NB4 (cell line): ENCODE data around the gene ANKRD33B.

Source experiments
- POLR2A ChIP-seq: IDR thresholded peaks from 2 replicates; pipeline ENCODE4 v1.6.1; 2011; ENCODE audit warnings: mild to moderate bottlenecking; ENCODE audit not compliant: insufficient read length; ENCODE audit errors: extremely low read depth
- TF ChIP-seq, protein P1 (sequence below): IDR thresholded peaks from one replicate; pipeline ENCODE4 v1.5.1; 2012; ENCODE audit warnings: low read depth, low read length

DNA sequence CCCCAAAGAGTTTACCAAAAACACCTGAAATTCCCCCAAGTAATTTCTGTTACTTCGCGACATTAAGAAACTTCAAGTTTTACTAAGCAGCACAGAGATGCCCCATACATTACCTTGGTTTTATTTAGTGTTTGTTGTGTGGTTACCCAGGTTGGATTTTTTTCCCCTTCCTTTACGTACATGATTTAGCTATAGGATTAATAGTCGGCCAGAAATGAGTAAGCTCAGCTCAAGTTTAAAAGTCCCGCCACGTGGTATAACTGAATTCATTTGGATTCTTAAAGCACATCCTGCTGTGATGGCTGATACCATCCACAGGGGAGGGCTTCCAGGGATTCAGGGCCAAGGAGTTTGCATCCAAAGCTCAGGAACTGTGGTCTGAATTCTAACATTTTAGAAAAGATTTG, 121.2 kb downstream of the ANKRD33B start:
- TF ChIP-seq, protein P1, sequence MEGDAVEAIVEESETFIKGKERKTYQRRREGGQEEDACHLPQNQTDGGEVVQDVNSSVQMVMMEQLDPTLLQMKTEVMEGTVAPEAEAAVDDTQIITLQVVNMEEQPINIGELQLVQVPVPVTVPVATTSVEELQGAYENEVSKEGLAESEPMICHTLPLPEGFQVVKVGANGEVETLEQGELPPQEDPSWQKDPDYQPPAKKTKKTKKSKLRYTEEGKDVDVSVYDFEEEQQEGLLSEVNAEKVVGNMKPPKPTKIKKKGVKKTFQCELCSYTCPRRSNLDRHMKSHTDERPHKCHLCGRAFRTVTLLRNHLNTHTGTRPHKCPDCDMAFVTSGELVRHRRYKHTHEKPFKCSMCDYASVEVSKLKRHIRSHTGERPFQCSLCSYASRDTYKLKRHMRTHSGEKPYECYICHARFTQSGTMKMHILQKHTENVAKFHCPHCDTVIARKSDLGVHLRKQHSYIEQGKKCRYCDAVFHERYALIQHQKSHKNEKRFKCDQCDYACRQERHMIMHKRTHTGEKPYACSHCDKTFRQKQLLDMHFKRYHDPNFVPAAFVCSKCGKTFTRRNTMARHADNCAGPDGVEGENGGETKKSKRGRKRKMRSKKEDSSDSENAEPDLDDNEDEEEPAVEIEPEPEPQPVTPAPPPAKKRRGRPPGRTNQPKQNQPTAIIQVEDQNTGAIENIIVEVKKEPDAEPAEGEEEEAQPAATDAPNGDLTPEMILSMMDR = no peak
- no peak for TF ChIP-seq POLR2A
